Hematopoietic multipotent progenitor cell (in vitro differentiated cells): Measurements from ENCODE around the gene DDX39B. TPM values are rescaled to one million over a fixed set of nuclear protein-coding genes. Genes with fewer than 3 reads are reported as not detected.

Experiments
- DNase-seq, 3 donors: peaks; one replicate each; pipeline ENCODE4 v3.0.0-alpha.2; 2011 to 2015; ENCODE audit warnings: low read depth in 2 of 3, low spot score in 2 of 3
- total RNA-seq: library from RNA; depleted of rRNA; stranded (reverse); fragments of >200 nt; gene quantifications from one replicate; pipeline ENCODE4 v1.2.3, GENCODE V29; 2012

The DDX39B gene
- total RNA-seq, 1 donor, result 571 TPM

- DNase-seq, result no peak
Measured at GRCh38 chr6:31575952-31576685, 34.3 kb upstream of the DDX39B start.

GRCh38 chr6:31575335-31575901 is 33.6 kb upstream of the DDX39B start, which contains the start of gene TNF:
Gene TNF, plus strand, starts transcription at chr6:31575565. Its CDS starts 177 bp downstream, at chr6:31575742.
- peak in 1 of 3 donors; percentile 30 for DNase-seq

GRCh38 chr6:31574106-31575061 is 32.6 kb upstream of the DDX39B start:
- no peak for DNase-seq

GRCh38 chr6:31573239-31574105 is 31.7 kb upstream of the DDX39B start:
- DNase-seq, result no peak

GRCh38 chr6:31572041-31572911 is 30.5 kb upstream of the DDX39B start, which contains the start of gene LTA:
Gene LTA, plus strand, starts transcription at chr6:31572289. Its CDS starts 454 bp downstream, at chr6:31572743.
- no peak for DNase-seq

GRCh38 chr6:31569861-31570536 is 28.2 kb upstream of the DDX39B start:
- DNase-seq, result no peak

GRCh38 chr6:31568537-31568961 is 26.7 kb upstream of the DDX39B start:
- DNase-seq, result peak in 1 of 3 donors; percentile 34

GRCh38 chr6:31567531-31568370 is 25.9 kb upstream of the DDX39B start:
- no peak for DNase-seq

GRCh38 chr6:31560697-31561058 is 18.9 kb upstream of the DDX39B start:
- DNase-seq, result no peak

GRCh38 chr6:31559958-31560696 is 18.3 kb upstream of the DDX39B start:
- peak in 2 of 3 donors; percentile 77 to 79 for DNase-seq

- DNase-seq, result no peak
Measured at GRCh38 chr6:31559606-31559957, 17.8 kb upstream of the DDX39B start.

GRCh38 chr6:31558631-31559500 is 17.1 kb upstream of the DDX39B start:
- peak in 2 of 3 donors; percentile 90 to 94 for DNase-seq

GRCh38 chr6:31558318-31558625 is 16.5 kb upstream of the DDX39B start:
- no peak for DNase-seq

GRCh38 chr6:31557443-31558317 is 15.9 kb upstream of the DDX39B start:
- no peak for DNase-seq

- no peak for DNase-seq
Measured at GRCh38 chr6:31556307-31556706, 14.5 kb upstream of the DDX39B start.
